OCI-LY7 (cell line): Measurements from ENCODE around the gene TMEM54.

Source experiments
- CTCF ChIP-seq: fragments of 200-600 bp; sonication (generic); conservative IDR thresholded peaks from 2 replicates; pipeline ENCODE4 v1.5.1; 2014; ENCODE audit warnings: mild to moderate bottlenecking, antibody characterized with exemption, low read length, moderate library complexity, mixed read lengths
- EZH2phosphoT487 ChIP-seq: fragments of 200-600 bp; sonication (generic); IDR thresholded peaks from 2 replicates; pipeline ENCODE4 v1.6.1; 2018; ENCODE audit warnings: low read depth, borderline replicate concordance, mild to moderate bottlenecking, mixed run types, antibody characterized with exemption, low read length, moderate library complexity, mixed read lengths

GRCh38 chr1:32870615-32871363 is 30.4 kb downstream of the TMEM54 start, which contains the start of gene FNDC5:
- no peak for TF ChIP-seq CTCF
- no peak; the same call in 1 of the 2 replicates for TF ChIP-seq EZH2phosphoT487
